PC-3 (cell line): Measurements from ENCODE around the gene ALKBH2. TPM values are rescaled to one million over a fixed set of nuclear protein-coding genes. Genes with fewer than 3 reads are reported as not detected.

ENCODE experiments used
- ATAC-seq: fragments of 200-7000 bp; cut with Tn5 transposase; 2 replicates; pipeline ENCODE4 v1.9.1; 2020; ENCODE audit warnings: mild to moderate bottlenecking, moderate library complexity
- BruUV-seq: library from RNA; stranded (reverse); fragments of 400-500 nt; replicated peaks from 2 replicates; lab custom pipeline; 2021; lab: Mats Ljungman, UMichigan
- CTCF ChIA-PET: fragments of 300-600 bp; sonication (Branson Sonifier 250); formaldehyde crosslinking; loops from one replicate; lab custom pipeline; 2022; ENCODE audit warnings: antibody characterized with exemption; lab: Charles Lee
- POLR2A ChIA-PET: fragments of 300-600 bp; sonication (Branson Sonifier 250); formaldehyde crosslinking; loops from one replicate; lab custom pipeline; 2022; ENCODE audit warnings: antibody characterized with exemption; ENCODE audit not compliant: unreplicated experiment; lab: Charles Lee
- DNase-seq: peaks from one replicate; pipeline ENCODE4 v3.0.0-alpha.2; 2015
- H2AFZ ChIP-seq: fragments of 300-600 bp; sonication (generic); 2 replicates; pipeline ENCODE4 v1.6.0; 2016; ENCODE audit warnings: antibody characterized with exemption, low read length
- H3F3A ChIP-seq: fragments of 300-600 bp; sonication (generic); one replicate; pipeline ENCODE4 v1.6.0; 2017; ENCODE audit warnings: antibody characterized with exemption, low read length, control low read depth, mild to moderate bottlenecking; ENCODE audit not compliant: unreplicated experiment
- H3K27ac ChIP-seq: fragments of 300-600 bp; sonication (generic); 2 replicates; pipeline ENCODE4 v1.5.1; 2016; ENCODE audit warnings: mild to moderate bottlenecking, low read length
- H3K27me3 ChIP-seq: fragments of 300-600 bp; sonication (generic); 2 replicates; pipeline ENCODE4 v1.6.1; 2016; ENCODE audit warnings: low read length, mixed read lengths
- H3K36me3 ChIP-seq: fragments of 300-600 bp; sonication (generic); 2 replicates; pipeline ENCODE4 v1.6.1; 2016; ENCODE audit warnings: low read depth, mixed run types, low read length, mixed read lengths
- H3K4me1 ChIP-seq: fragments of 300-600 bp; sonication (generic); 2 replicates; pipeline ENCODE4 v1.5.1; 2016; ENCODE audit warnings: low read length; ENCODE audit not compliant: insufficient read depth
- H3K4me2 ChIP-seq: fragments of 300-600 bp; sonication (generic); 2 replicates; pipeline ENCODE4 v1.6.0; 2016; ENCODE audit warnings: low read length
- H3K4me3 ChIP-seq: fragments of 300-600 bp; sonication (generic); 2 replicates; pipeline ENCODE4 v1.5.1; 2016; ENCODE audit warnings: mild to moderate bottlenecking, low read length, mixed read lengths
- H3K79me2 ChIP-seq: fragments of 300-600 bp; sonication (generic); 2 replicates; pipeline ENCODE4 v1.6.1; 2017; ENCODE audit warnings: low read length, mixed read lengths
- H3K9ac ChIP-seq: fragments of 300-600 bp; sonication (generic); 2 replicates; pipeline ENCODE4 v1.6.0; 2016; ENCODE audit warnings: mild to moderate bottlenecking, low read length
- H3K9me2 ChIP-seq: fragments of 300-600 bp; sonication (generic); replicated peaks from 2 replicates; pipeline ENCODE4 v1.6.1; 2016; ENCODE audit warnings: mixed run types, low read length, mixed read lengths
- H3K9me3 ChIP-seq: fragments of 300-600 bp; sonication (generic); 2 replicates; pipeline ENCODE4 v1.6.1; 2016; ENCODE audit warnings: low read length, mixed read lengths
- H4K20me1 ChIP-seq: fragments of 300-600 bp; sonication (generic); 2 replicates; pipeline ENCODE4 v1.6.1; 2016; ENCODE audit warnings: low read length, mixed read lengths
- EZH2 ChIP-seq: fragments of 300-600 bp; sonication (generic); IDR thresholded peaks from one replicate; pipeline ENCODE4 v1.6.1; 2017; ENCODE audit warnings: antibody characterized with exemption, mild to moderate bottlenecking, low read length; ENCODE audit not compliant: unreplicated experiment
- EZH2phosphoT487 ChIP-seq: fragments of 300-600 bp; sonication (generic); IDR thresholded peaks from 2 replicates; pipeline ENCODE4 v1.6.1; 2018; ENCODE audit warnings: mild to moderate bottlenecking, antibody characterized with exemption, low read length, borderline replicate concordance
- intact Hi-C: fragments of 100-400 bp; cut with micrococcal nuclease; formaldehyde crosslinking; loops from 2 replicates; pipeline ENCODE4 v1.9.0; 2023
- total RNA-seq: library from RNA; depleted of rRNA; stranded (reverse); fragments of >200 nt; gene quantifications from 2 replicates; pipeline ENCODE4 v1.2.3, GENCODE V29; 2014
- TF ChIP-seq, protein P1 (sequence below): fragments of 300-600 bp; sonication (generic); conservative IDR thresholded peaks from 2 replicates; pipeline ENCODE4 v1.5.1; 2017; ENCODE audit warnings: antibody characterized with exemption, low read depth, mild to moderate bottlenecking, low read length

Gene ALKBH2
- total RNA-seq, 1 experiment from 2014 or later = 74.0 TPM

DNA sequence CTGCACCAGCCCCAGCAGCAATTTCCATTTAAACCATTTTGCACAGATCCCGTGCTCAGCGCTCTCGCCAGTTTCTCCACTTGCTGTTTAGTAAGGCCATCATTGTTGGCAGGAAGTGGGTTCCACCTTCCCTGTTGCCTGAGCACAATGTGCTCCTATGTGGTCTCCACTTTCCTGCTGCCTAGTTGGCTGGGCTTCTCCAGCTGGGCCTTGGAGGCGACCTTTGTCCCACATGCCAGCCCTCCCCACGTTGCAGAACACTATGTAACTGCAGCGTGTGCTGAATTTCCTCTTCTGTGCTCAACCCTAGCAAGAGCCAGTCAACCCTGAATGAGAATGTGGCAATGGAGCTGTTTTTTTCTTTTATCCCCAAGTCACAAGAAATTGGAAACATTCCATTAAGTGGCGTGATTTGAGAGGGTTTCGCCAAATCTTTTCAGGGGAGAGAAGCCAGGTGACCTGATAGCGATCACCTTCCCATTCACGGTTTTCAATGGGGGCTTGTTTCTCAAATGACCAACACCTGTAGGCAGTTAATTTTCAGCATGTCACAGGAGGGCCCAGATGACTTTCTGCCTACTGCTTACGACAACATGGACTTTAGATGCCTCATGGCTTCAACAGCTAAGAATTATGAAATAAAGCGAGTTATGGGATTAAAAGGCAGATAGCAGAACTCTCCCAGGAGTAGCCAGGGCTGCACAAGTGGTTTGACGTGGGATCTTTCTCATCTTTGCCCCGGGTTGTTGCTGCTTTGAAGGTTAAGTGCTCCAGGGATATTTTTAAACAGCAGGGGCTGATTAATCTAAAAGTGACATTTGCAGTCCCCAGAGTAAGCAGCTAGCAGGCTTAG, 22.7 kb upstream of the ALKBH2 start, which contains the start of gene ACACB:
Gene ACACB, plus strand, starts transcription at position 830 of the 853 bp plus-strand sequence. CDS start 22,819 bp downstream, outside the sequence.
- no peaks in the 10 kb centered on the region for H3K79me2 ChIP-seq
- H3K27ac ChIP-seq = no peak within 1 kb of the TSS
- no peaks in the 10 kb centered on the region for H4K20me1 ChIP-seq
- no peaks in the 10 kb centered on the region for H3K36me3 ChIP-seq
- H3K9me2 ChIP-seq = no peaks in the 10 kb centered on the region
- intact Hi-C loops = no loop called here
- H3K4me3 ChIP-seq = no peak within 1 kb of the TSS
- ATAC-seq = no peak
- ChIA-PET CTCF (no interaction called here), POLR2A (no interaction called here)
- no peaks in the 10 kb centered on the region for H3K9me3 ChIP-seq
- TF ChIP-seq EZH2 (no peak), EZH2phosphoT487 (no peak)
- TF ChIP-seq, protein P1, sequence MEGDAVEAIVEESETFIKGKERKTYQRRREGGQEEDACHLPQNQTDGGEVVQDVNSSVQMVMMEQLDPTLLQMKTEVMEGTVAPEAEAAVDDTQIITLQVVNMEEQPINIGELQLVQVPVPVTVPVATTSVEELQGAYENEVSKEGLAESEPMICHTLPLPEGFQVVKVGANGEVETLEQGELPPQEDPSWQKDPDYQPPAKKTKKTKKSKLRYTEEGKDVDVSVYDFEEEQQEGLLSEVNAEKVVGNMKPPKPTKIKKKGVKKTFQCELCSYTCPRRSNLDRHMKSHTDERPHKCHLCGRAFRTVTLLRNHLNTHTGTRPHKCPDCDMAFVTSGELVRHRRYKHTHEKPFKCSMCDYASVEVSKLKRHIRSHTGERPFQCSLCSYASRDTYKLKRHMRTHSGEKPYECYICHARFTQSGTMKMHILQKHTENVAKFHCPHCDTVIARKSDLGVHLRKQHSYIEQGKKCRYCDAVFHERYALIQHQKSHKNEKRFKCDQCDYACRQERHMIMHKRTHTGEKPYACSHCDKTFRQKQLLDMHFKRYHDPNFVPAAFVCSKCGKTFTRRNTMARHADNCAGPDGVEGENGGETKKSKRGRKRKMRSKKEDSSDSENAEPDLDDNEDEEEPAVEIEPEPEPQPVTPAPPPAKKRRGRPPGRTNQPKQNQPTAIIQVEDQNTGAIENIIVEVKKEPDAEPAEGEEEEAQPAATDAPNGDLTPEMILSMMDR = no peak
- H3K4me1 ChIP-seq = no peaks in the 10 kb centered on the region
- no peaks in the 10 kb centered on the region for H3F3A ChIP-seq
- no TSS peak for BruUV-seq
- no peak within 1 kb of the TSS for H3K9ac ChIP-seq
- H3K4me2 ChIP-seq = no peak within 1 kb of the TSS
- DNase-seq = no peak
- no peaks in the 10 kb centered on the region for H3K27me3 ChIP-seq
- H2AFZ ChIP-seq = no peak within 1 kb of the TSS

DNA sequence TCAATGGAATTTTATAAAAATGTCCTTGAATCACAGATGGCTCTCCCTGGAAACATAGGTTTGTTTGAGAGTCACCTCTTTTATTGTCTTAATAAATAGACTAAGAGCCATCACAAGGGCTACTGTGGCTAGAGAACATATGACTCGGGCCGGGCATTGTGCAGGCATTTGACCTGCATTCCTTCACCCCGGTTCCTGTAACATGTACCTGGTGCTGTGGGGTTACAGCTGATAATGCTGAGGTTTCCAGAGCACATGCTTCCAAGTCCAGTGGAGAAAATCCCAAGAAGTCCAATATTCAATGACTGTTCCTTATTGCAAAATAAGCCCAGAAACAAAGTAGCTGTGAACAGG, 22.1 kb upstream of the ALKBH2 start:
- Histone ChIP-seq H3F3A (no peaks in the 10 kb centered on the region), H3K36me3 (no peaks in the 10 kb centered on the region), H3K4me1 (no peaks in the 10 kb centered on the region), H3K9ac (no peak overlapping the region), H3K27ac (no peak overlapping the region), H3K27me3 (no peaks in the 10 kb centered on the region), H4K20me1 (no peaks in the 10 kb centered on the region), H3K79me2 (no peaks in the 10 kb centered on the region), H3K4me2 (no peak overlapping the region), H3K4me3 (no peak overlapping the region), H3K9me2 (no peaks in the 10 kb centered on the region), H3K9me3 (no peaks in the 10 kb centered on the region), H2AFZ (no peak overlapping the region)
- TF ChIP-seq EZH2phosphoT487 (no peak), EZH2 (no peak)
- TF ChIP-seq, protein P1 = no peak
- ChIA-PET POLR2A (interaction anchor here (0.7 kb wide), 1 partner anchor 137 kb away, joined by 3 read pairs; no protein-coding TSS in a partner anchor), CTCF (no interaction called here)
- intact Hi-C loops = no loop called here
- DNase-seq = no peak
- no peak for ATAC-seq
- BruUV-seq = no TSS peak

DNA sequence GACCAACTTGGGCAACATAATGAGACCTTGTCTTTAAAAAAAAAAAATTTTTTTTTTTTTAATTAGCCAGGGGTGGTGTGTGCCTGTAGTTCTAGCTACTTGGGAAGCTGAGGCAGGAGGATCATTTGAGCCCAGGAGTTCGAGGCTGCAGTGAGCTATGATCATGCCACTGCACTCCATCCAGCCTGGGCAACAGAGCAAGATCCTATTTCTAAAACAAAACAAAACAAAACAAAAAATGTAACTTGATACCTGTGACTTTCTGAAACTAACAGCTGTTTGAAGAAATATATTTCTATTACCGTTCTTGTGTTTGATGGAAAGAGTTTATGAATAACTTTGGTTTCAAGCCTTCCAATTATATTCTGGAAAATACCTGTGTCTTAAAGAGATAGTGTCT, 21.4 kb upstream of the ALKBH2 start:
- Histone ChIP-seq H3K27me3 (no peaks in the 10 kb centered on the region), H3K9me2 (no peaks in the 10 kb centered on the region), H3K79me2 (no peaks in the 10 kb centered on the region), H3K4me1 (no peaks in the 10 kb centered on the region), H3F3A (no peaks in the 10 kb centered on the region), H3K27ac (no peak overlapping the region), H3K9ac (no peak overlapping the region), H3K36me3 (peaks cover 5% of the 10 kb centered on the region; the same call in 1 of the 2 replicates), H3K9me3 (no peaks in the 10 kb centered on the region), H3K4me2 (no peak overlapping the region), H2AFZ (no peak overlapping the region), H4K20me1 (no peaks in the 10 kb centered on the region), H3K4me3 (no peak overlapping the region)
- intact Hi-C loops = loop anchor here (5.0 kb wide), 2 partner anchors 38 to 53 kb away; no protein-coding TSS in a partner anchor
- ChIA-PET CTCF (no interaction called here), POLR2A (interaction anchor here (0.7 kb wide), 1 partner anchor 138 kb away, joined by 3 read pairs; no protein-coding TSS in a partner anchor)
- BruUV-seq = no TSS peak
- TF ChIP-seq EZH2phosphoT487 (no peak), EZH2 (no peak)
- TF ChIP-seq, protein P1 = no peak
- no peak for ATAC-seq
- no peak for DNase-seq
